ENCODE results near the gene PARM1.

PARM1 gene

DNA sequence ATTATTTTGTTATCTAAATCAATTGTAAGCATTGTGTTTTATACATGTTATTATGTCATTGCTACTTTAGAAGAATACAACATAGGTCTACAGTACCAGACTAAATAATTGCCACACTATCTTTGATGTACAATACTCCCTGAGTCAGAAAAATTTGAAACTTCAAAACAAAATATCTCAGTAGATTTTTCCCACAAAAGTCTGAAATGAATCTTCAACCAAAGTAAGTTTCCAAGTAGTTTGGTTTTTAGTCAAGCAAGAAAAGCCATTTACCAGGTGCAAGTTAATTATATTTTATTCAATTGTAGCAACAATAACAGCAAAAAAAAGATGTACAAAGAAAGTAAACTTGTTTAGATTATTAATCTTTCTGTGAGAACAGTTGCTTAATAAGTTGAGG lies 11.4 kb upstream of the PARM1 start:
- H3K4me3 ChIP-seq (replicated peaks; ENCODE audit: low read depth, low read length): no peak overlapping the region
- TF ChIP-seq, protein P1, sequence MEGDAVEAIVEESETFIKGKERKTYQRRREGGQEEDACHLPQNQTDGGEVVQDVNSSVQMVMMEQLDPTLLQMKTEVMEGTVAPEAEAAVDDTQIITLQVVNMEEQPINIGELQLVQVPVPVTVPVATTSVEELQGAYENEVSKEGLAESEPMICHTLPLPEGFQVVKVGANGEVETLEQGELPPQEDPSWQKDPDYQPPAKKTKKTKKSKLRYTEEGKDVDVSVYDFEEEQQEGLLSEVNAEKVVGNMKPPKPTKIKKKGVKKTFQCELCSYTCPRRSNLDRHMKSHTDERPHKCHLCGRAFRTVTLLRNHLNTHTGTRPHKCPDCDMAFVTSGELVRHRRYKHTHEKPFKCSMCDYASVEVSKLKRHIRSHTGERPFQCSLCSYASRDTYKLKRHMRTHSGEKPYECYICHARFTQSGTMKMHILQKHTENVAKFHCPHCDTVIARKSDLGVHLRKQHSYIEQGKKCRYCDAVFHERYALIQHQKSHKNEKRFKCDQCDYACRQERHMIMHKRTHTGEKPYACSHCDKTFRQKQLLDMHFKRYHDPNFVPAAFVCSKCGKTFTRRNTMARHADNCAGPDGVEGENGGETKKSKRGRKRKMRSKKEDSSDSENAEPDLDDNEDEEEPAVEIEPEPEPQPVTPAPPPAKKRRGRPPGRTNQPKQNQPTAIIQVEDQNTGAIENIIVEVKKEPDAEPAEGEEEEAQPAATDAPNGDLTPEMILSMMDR (IDR thresholded peaks at IDR 0.05; ENCODE audit: low read length, missing control alignments): no peak
- no peak for DNase-seq (ENCODE audit: low read depth)

DNA sequence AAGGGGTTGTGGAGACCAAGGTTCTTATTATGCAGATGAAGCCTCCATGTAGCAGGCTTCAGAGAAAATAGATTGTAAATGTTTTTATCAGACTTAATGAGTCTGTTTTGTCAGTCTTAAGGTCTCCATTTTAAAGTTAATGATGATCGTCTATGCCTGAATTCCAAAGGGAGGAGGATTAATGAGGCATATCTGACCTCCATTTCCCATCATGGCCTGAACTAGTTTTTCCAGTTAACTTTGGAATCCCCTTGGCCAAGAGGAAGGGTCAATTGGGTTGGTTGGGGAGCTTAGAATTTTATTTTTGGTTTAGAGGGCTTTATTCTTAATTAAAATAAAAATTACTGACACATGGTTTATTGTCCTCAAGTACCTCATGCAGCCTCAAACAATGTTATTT lies 6.9 kb upstream of the PARM1 start:
- H3K4me3 ChIP-seq (replicated peaks; ENCODE audit: low read depth, low read length): no peak overlapping the region
- TF ChIP-seq, protein P1 (IDR thresholded peaks at IDR 0.05; ENCODE audit: low read length, missing control alignments): no peak
- DNase-seq (ENCODE audit: low read depth): no peak

DNA sequence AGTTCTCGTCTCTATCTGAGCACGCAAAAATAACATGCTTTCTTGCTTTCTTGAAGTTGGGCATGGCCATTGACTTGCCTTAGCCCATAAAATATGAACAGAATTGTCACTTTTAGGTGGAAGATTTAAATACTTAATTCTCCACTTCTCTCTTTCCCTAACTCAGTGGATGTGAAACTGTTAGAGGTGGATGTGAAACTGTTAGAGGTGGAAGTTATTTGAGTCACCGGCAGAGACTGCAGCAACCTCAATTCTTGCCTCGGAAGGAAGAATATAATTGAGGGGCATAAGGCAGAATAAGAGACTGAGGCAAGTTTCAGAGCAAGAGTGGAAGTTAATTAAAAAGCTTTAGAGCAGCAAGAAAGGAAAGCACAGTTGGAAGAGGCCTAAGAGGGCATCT lies 2.8 kb upstream of the PARM1 start:
- TF ChIP-seq, protein P1 (IDR thresholded peaks at IDR 0.05; ENCODE audit: low read length, missing control alignments): no peak
- DNase-seq (ENCODE audit: low read depth): no peak
- no peak overlapping the region for H3K4me3 ChIP-seq (replicated peaks; ENCODE audit: low read depth, low read length)

DNA sequence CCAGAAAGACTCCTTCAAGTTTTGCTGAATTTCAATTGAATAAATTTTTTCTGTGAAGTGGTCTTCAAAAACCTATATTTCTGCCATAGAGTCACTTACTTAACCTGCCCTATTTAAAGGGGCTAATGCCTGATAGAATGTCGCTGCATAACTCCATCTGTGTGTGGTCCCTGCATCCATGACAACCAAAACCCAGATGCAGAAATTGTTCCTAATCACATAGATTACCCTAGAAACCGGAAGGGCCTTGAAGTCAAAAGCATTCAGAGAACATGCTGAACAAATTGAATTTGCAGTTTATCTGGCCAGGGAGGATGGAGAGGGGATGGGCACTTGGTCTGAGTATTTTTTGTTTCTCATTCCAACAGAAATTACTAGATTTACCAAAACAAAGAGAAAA lies 1.5 kb upstream of the PARM1 start:
- TF ChIP-seq, protein P1 (IDR thresholded peaks at IDR 0.05; ENCODE audit: low read length, missing control alignments): no peak
- no peak for DNase-seq (ENCODE audit: low read depth)
- no peak overlapping the region for H3K4me3 ChIP-seq (replicated peaks; ENCODE audit: low read depth, low read length)

DNA sequence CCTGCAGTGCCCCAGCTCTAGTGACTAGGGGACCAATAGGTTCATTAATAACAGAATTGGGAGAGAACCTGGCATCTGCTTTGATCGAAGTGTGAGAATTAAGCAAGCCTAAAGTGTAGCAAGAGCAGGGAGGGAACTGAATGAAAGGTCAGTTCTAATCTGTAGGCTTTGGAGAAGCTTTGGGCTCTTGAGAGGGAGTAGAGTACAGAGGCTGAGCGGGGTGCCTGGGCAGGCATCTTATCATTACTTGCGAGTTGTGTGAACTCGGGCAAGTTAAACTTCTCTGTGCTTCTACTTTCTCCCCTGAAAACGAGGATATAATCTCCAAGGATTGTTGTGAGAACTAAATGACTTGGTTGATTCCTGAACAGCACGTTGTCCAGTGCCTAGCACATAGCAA lies 906 bp upstream of the PARM1 start:
- H3K4me3 ChIP-seq (replicated peaks; ENCODE audit: low read depth, low read length): no peak overlapping the region
- TF ChIP-seq, protein P1 (IDR thresholded peaks at IDR 0.05; ENCODE audit: low read length, missing control alignments): no peak
- DNase-seq (ENCODE audit: low read depth): no peak

DNA sequence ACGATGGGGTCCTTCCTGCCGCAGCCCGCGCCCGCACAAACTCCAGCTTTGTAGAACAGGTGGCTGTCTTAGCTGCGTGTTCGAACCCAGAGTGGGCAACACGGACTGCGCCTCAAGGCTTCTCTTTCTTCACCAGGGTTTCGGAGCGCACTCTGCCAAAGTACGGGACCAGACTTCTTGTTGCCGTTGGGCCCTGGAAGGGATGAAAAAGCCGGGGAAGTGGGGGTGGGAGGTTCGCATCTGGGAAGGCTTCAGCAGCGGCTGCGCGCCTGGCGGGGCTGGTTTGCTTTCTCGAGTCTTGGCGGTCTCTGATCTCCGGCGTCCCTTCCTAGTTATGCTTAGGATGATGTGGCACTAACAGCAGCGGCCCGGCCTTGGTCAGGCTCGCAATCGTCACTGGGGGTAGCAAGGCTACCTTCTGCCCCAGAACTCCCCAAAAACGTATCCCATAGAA lies 673 bp downstream of the PARM1 start:
- TF ChIP-seq, protein P1 (IDR thresholded peaks at IDR 0.05; ENCODE audit: low read length, missing control alignments): no peak
- H3K4me3 ChIP-seq (replicated peaks; ENCODE audit: low read depth, low read length): peak overlapping the region; percentile 48
- peak; percentile 1 for DNase-seq (ENCODE audit: low read depth)

DNA sequence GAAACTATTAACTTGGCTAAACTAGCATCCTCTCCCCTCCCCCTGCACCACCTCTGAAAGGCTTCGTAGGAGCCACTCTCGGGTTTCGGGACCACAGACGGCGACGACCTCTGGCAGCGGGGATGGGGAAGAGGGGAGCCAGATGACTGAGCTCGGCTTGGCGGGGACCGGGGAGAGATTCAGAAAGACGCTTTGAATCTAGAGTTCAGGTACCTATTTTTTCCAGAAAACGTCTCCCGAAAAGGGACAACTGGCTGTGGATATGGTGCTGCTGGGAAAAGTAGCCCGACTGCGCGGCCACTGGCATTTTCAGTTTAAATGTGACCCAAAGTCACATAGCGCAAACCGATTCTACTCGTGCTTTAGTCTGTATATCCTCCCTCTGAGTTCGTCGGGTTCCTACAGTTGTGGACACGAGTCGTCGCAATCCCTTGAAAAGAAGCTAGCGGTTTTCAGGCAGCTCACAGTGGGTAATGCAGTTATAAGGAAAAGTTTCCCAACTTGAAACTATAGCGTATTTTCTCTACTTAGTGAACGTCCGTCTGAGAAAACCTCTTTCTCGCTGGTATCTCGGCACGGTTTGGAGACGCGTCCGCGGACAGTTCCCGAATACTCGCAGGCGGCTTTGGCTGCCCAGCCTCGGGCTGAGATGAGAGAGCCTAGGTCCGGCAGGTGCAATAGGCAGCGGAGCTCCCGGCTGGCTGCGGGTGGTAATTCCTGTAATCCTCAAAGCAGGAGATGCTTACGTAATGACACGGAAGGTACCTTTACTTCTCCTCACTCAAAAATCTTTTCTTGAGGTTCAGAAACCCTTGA lies 1.3 kb downstream of the PARM1 start:
- peak overlapping the region; percentile 31 for H3K4me3 ChIP-seq (replicated peaks; ENCODE audit: low read depth, low read length)
- TF ChIP-seq, protein P1 (IDR thresholded peaks at IDR 0.05; ENCODE audit: low read length, missing control alignments): no peak
- DNase-seq (ENCODE audit: low read depth): peak; percentile 24

Data from fibroblast of pulmonary artery (primary cell).